GM23248 (cell line): Measurements from ENCODE around the gene SMYD3.

Experiments used
- EZH2 ChIP-seq: fragments of 200-600 bp; sonication (generic); IDR thresholded peaks from 2 replicates; pipeline ENCODE4 v1.6.1; 2018; ENCODE audit warnings: antibody characterized with exemption, mild to moderate bottlenecking; ENCODE audit not compliant: insufficient read depth, poor library complexity, severe bottlenecking
- EZH2phosphoT487 ChIP-seq: fragments of 200-600 bp; sonication (generic); IDR thresholded peaks from 2 replicates; pipeline ENCODE4 v1.6.1; 2018; ENCODE audit warnings: antibody characterized with exemption, moderate library complexity, mild to moderate bottlenecking, low read depth; ENCODE audit not compliant: insufficient read depth

- TF ChIP-seq EZH2phosphoT487 (no peak), EZH2 (no peak)
Measured at GRCh38 chr1:245961137-245961540, 545.9 kb downstream of the SMYD3 start.
